ENCODE results near the gene NLN.

The NLN gene

GRCh38 chr5:65833780-65834179 is 111.8 kb downstream of the NLN start:
- ChIA-PET CTCF (interaction anchor here (1.6 kb wide), 1 partner anchor 10 kb away, joined by 7 read pairs; no protein-coding TSS in a partner anchor), POLR2A (no interaction called here)
- H3K36me3 ChIP-seq (ENCODE audit: control insufficient read depth in 2 of 2, insufficient read depth in 1 of 2, low read length in 2 of 2), result no peaks in the 10 kb centered on the region
- no peak overlapping the region for H3K27ac ChIP-seq (ENCODE audit: extremely low read depth, low read depth, low read length)
- no peak overlapping the region for H3K4me3 ChIP-seq (ENCODE audit: low read depth, low read length)
- H3K4me1 ChIP-seq (ENCODE audit: control insufficient read depth, insufficient read depth, low read length), result peaks cover 13% of the 10 kb centered on the region
- H3K9me3 ChIP-seq (ENCODE audit: control insufficient read depth, insufficient read depth, low read depth, low read length), result no peaks in the 10 kb centered on the region
- TF ChIP-seq ZNF174 (tag by site-specific recombination; IDR thresholded peaks at IDR 0.05) (no peak), ZBTB49 (tag by site-specific recombination; IDR thresholded peaks at IDR 0.05; ENCODE audit: low read depth) (no peak), ZNF146 (tag by site-specific recombination; IDR thresholded peaks at IDR 0.05) (no peak), ATF2 (tag by site-specific recombination; IDR thresholded peaks at IDR 0.05; ENCODE audit: low read depth) (no peak), PRDM4 (tag by site-specific recombination; IDR thresholded peaks at IDR 0.05) (no peak), SALL2 (tag by site-specific recombination; IDR thresholded peaks at IDR 0.05; ENCODE audit: borderline replicate concordance) (no peak), HOXA7 (CRISPR knock-in tag; IDR thresholded peaks at IDR 0.05; ENCODE audit: borderline replicate concordance) (no peak), ZNF112 (tag by site-specific recombination; IDR thresholded peaks at IDR 0.05) (no peak), ZNF48 (tag by site-specific recombination; IDR thresholded peaks at IDR 0.05) (no peak)

- Histone ChIP-seq H3K9me3 (ENCODE audit: control insufficient read depth, insufficient read depth, low read depth, low read length) (no peaks in the 10 kb centered on the region), H3K27ac (ENCODE audit: extremely low read depth, low read depth, low read length) (no peak overlapping the region), H3K36me3 (ENCODE audit: control insufficient read depth in 2 of 2, insufficient read depth in 1 of 2, low read length in 2 of 2) (no peaks in the 10 kb centered on the region), H3K4me1 (ENCODE audit: control insufficient read depth, insufficient read depth, low read length) (peaks cover 13% of the 10 kb centered on the region), H3K4me3 (ENCODE audit: low read depth, low read length) (no peak overlapping the region)
- CTCF ChIA-PET, result interaction anchor here (1.6 kb wide), 1 partner anchor 11 kb away, joined by 7 read pairs; no protein-coding TSS in a partner anchor
- TF ChIP-seq RBAK (tag by site-specific recombination; IDR thresholded peaks at IDR 0.05), result no peak
- TF ChIP-seq PRDM1 (tag by site-specific recombination; IDR thresholded peaks at IDR 0.05), result 0 out of 2 replicates have a peak, but pooled peaks have one; percentile 29
- POLR2A ChIA-PET, result no interaction called here
Measured at GRCh38 chr5:65834306-65834705, 112.3 kb downstream of the NLN start.

GRCh38 chr5:65835191-65835590 is 113.2 kb downstream of the NLN start:
- TF ChIP-seq ZNF423 (tag by site-specific recombination; IDR thresholded peaks at IDR 0.05) (no peak), OSR2 (tag by site-specific recombination; IDR thresholded peaks at IDR 0.05) (peak; percentile 62; the same call in 1 of the 2 replicates), MEIS1 (CRISPR knock-in tag; IDR thresholded peaks at IDR 0.05; ENCODE audit: borderline replicate concordance) (no peak)
- peaks cover 13% of the 10 kb centered on the region for H3K4me1 ChIP-seq (ENCODE audit: control insufficient read depth, insufficient read depth, low read length)
- POLR2A ChIA-PET, result no interaction called here
- H3K4me3 ChIP-seq (ENCODE audit: low read depth, low read length), result no peak overlapping the region
- CTCF ChIA-PET, result interaction anchor here (1.6 kb wide), 1 partner anchor 12 kb away, joined by 7 read pairs; no protein-coding TSS in a partner anchor
- H3K9me3 ChIP-seq (ENCODE audit: control insufficient read depth, insufficient read depth, low read depth, low read length), result no peaks in the 10 kb centered on the region
- H3K27ac ChIP-seq (ENCODE audit: extremely low read depth, low read depth, low read length), result no peak overlapping the region
- H3K36me3 ChIP-seq (ENCODE audit: control insufficient read depth in 2 of 2, insufficient read depth in 1 of 2, low read length in 2 of 2), result no peaks in the 10 kb centered on the region
